ENCODE results near the gene FAM221B.

The FAM221B gene

GRCh38 chr9:35818341-35818740, 10.2 kb downstream of the FAM221B start:
- Histone ChIP-seq H3K9ac (ENCODE audit: low read depth, low read length) (no peak overlapping the region), H3K27me3 (ENCODE audit: control insufficient read depth, insufficient read depth, low read length) (no peaks in the 10 kb centered on the region), H3K36me3 (ENCODE audit: control insufficient read depth, insufficient read depth, low read length) (no peaks in the 10 kb centered on the region), H3K27ac (ENCODE audit: low read depth, low read length) (no peak overlapping the region), H3K4me1 (ENCODE audit: control insufficient read depth, insufficient read depth, low read length) (peaks cover 16% of the 10 kb centered on the region), H3K4me3 (ENCODE audit: low read depth, low read length) (no peak overlapping the region), H3K9me3 (ENCODE audit: control insufficient read depth, insufficient read depth, low read length) (no peaks in the 10 kb centered on the region)

DNA sequence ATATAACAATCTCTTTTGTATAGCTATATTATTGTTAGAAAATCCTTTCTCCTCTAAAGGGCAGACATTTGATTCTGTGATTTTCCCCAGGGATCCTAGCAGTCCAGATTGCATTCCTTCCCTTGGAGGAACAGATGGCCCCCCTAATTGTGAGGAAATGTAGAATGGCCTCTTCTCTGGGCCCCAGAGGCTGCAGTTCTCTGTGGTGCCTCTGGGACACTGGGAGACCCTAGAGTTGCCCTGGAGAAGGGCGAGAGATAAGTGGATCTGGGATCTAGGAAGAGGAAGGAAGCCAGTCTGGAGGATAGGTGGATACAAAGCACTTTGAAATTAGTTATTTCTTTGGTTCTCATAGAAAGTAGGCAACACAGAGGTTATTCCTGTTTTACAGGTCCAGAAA, 11.8 kb downstream of the FAM221B start:
- no peaks in the 10 kb centered on the region for H3K36me3 ChIP-seq (ENCODE audit: control insufficient read depth, insufficient read depth, low read length)
- H3K9me3 ChIP-seq (ENCODE audit: control insufficient read depth, insufficient read depth, low read length), result no peaks in the 10 kb centered on the region
- peaks cover 8% of the 10 kb centered on the region for H3K4me1 ChIP-seq (ENCODE audit: control insufficient read depth, insufficient read depth, low read length)

DNA sequence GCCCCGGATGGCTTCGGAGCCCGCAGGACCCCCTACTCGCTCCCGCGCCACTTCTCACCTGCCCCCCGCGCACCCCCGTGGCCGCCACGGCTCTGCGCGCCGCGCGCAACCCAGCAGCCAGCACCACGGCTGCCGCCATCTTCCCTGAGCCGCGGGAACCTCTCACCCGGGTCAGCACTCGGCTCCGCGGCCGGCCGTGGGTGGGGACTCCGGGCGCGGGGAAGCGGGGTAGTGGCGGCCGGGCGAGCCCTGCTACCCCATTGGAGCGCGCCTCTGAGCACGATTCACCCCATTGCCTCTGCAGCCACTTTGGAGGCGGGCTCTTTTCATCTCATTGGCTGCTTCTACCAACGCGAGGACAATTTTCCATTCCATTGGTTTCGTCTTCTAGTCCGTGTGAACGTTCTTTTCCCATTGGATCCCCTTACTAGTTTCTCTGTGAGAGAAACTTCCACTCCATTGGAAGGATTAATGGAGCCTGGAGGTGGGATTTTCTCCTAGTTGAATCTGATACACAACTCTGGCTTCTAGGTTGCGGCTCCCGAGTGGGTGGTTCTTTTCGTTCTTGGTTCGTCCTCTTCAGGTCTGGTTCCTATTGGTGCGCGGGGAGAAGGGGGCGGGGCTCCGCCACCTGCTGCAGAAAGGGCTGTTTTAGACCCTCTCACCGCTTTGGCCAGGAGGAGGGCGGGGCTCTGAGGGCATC, 13.5 kb downstream of the FAM221B start, which contains the start of gene HINT2:
HINT2 (minus strand) TSS at position 202 of the 703 bp plus-strand sequence; CDS start at position 139, 63 bp downstream.
- Histone ChIP-seq H3K36me3 (ENCODE audit: control insufficient read depth, insufficient read depth, low read length) (no peaks in the 10 kb centered on the region), H3K9ac (ENCODE audit: low read depth, low read length) (peak within 1 kb of the TSS; percentile 74), H3K4me1 (ENCODE audit: control insufficient read depth, insufficient read depth, low read length) (peaks cover 8% of the 10 kb centered on the region), H3K27ac (ENCODE audit: low read depth, low read length) (peak within 1 kb of the TSS; percentile 93), H3K4me3 (ENCODE audit: low read depth, low read length) (peak within 1 kb of the TSS; percentile 78), H3K9me3 (ENCODE audit: control insufficient read depth, insufficient read depth, low read length) (no peaks in the 10 kb centered on the region), H3K27me3 (ENCODE audit: control insufficient read depth, insufficient read depth, low read length) (no peaks in the 10 kb centered on the region)

More for the DNA sequence above, 11.8 kb downstream of the FAM221B start:
- H3K27me3 ChIP-seq (ENCODE audit: control insufficient read depth, insufficient read depth, low read length), result no peaks in the 10 kb centered on the region
- H3K4me3 ChIP-seq (ENCODE audit: low read depth, low read length), result no peak overlapping the region
- no peak overlapping the region for H3K9ac ChIP-seq (ENCODE audit: low read depth, low read length)
- no peak overlapping the region for H3K27ac ChIP-seq (ENCODE audit: low read depth, low read length)

GRCh38 chr9:35814106-35814840, 14.3 kb downstream of the FAM221B start:
- peak overlapping the region; percentile 78 for H3K4me3 ChIP-seq (ENCODE audit: low read depth, low read length)
- no peaks in the 10 kb centered on the region for H3K9me3 ChIP-seq (ENCODE audit: control insufficient read depth, insufficient read depth, low read length)
- peak overlapping the region; percentile 74 for H3K9ac ChIP-seq (ENCODE audit: low read depth, low read length)
- H3K27ac ChIP-seq (ENCODE audit: low read depth, low read length), result peak overlapping the region; percentile 93
- peaks cover 1% of the 10 kb centered on the region; the same call in 1 of the 2 replicates for H3K36me3 ChIP-seq (ENCODE audit: control insufficient read depth, insufficient read depth, low read length)
- H3K4me1 ChIP-seq (ENCODE audit: control insufficient read depth, insufficient read depth, low read length), result peaks cover 8% of the 10 kb centered on the region
- no peaks in the 10 kb centered on the region for H3K27me3 ChIP-seq (ENCODE audit: control insufficient read depth, insufficient read depth, low read length)

GRCh38 chr9:35813434-35814105, 15.0 kb downstream of the FAM221B start:
- Histone ChIP-seq H3K27ac (ENCODE audit: low read depth, low read length) (peak overlapping the region; percentile 93), H3K36me3 (ENCODE audit: control insufficient read depth, insufficient read depth, low read length) (peaks cover 7% of the 10 kb centered on the region; the same call in 1 of the 2 replicates), H3K9ac (ENCODE audit: low read depth, low read length) (no peak overlapping the region), H3K9me3 (ENCODE audit: control insufficient read depth, insufficient read depth, low read length) (no peaks in the 10 kb centered on the region), H3K4me1 (ENCODE audit: control insufficient read depth, insufficient read depth, low read length) (peaks cover 8% of the 10 kb centered on the region), H3K27me3 (ENCODE audit: control insufficient read depth, insufficient read depth, low read length) (no peaks in the 10 kb centered on the region), H3K4me3 (ENCODE audit: low read depth, low read length) (peak overlapping the region; percentile 78)

GRCh38 chr9:35812025-35812602, 16.4 kb downstream of the FAM221B start, which contains the start of gene SPAG8:
Gene SPAG8 (minus strand): TSS chr9:35812262. CDS start chr9:35812147, 115 bp downstream.
- H3K4me3 ChIP-seq (ENCODE audit: low read depth, low read length), result peak within 1 kb of the TSS; percentile 60
- no peak within 1 kb of the TSS for H3K27ac ChIP-seq (ENCODE audit: low read depth, low read length)
- peaks cover 14% of the 10 kb centered on the region; the same call in 1 of the 2 replicates for H3K36me3 ChIP-seq (ENCODE audit: control insufficient read depth, insufficient read depth, low read length)
- H3K9ac ChIP-seq (ENCODE audit: low read depth, low read length), result no peak within 1 kb of the TSS
- no peaks in the 10 kb centered on the region for H3K9me3 ChIP-seq (ENCODE audit: control insufficient read depth, insufficient read depth, low read length)
- peaks cover 8% of the 10 kb centered on the region for H3K4me1 ChIP-seq (ENCODE audit: control insufficient read depth, insufficient read depth, low read length)
- no peaks in the 10 kb centered on the region for H3K27me3 ChIP-seq (ENCODE audit: control insufficient read depth, insufficient read depth, low read length)

GRCh38 chr9:35811381-35812024, 17.0 kb downstream of the FAM221B start:
- H3K4me1 ChIP-seq (ENCODE audit: control insufficient read depth, insufficient read depth, low read length), result peaks cover 8% of the 10 kb centered on the region
- no peak overlapping the region for H3K27ac ChIP-seq (ENCODE audit: low read depth, low read length)
- no peaks in the 10 kb centered on the region for H3K9me3 ChIP-seq (ENCODE audit: control insufficient read depth, insufficient read depth, low read length)
- H3K36me3 ChIP-seq (ENCODE audit: control insufficient read depth, insufficient read depth, low read length), result peaks cover 17% of the 10 kb centered on the region; the same call in 1 of the 2 replicates
- no peaks in the 10 kb centered on the region for H3K27me3 ChIP-seq (ENCODE audit: control insufficient read depth, insufficient read depth, low read length)
- H3K4me3 ChIP-seq (ENCODE audit: low read depth, low read length), result peak overlapping the region; percentile 60
- H3K9ac ChIP-seq (ENCODE audit: low read depth, low read length), result no peak overlapping the region

DNA sequence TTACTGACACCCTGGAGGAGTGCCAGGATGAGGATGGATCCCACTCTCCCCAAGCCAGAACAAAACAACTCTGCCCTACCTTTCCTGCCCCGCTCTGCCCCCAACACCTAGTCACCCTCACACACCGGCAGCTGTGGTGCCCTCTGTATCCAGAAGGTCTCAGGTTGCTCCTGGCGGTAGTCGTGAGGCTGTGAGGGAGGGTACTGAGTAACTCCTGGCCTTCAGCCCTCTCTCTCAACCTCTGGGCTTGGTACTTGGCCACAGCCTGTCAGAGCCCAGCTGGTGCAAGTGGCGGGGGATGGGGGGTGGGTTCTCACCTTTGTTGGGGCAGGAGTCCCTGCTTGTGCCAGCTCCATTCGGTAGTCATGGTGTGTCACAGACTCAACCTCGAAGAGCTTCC, 18.4 kb downstream of the FAM221B start:
- H3K4me3 ChIP-seq (ENCODE audit: low read depth, low read length), result no peak overlapping the region
- peaks cover 31% of the 10 kb centered on the region for H3K36me3 ChIP-seq (ENCODE audit: control insufficient read depth, insufficient read depth, low read length)
- no peak overlapping the region for H3K9ac ChIP-seq (ENCODE audit: low read depth, low read length)
- no peaks in the 10 kb centered on the region for H3K9me3 ChIP-seq (ENCODE audit: control insufficient read depth, insufficient read depth, low read length)
- no peak overlapping the region for H3K27ac ChIP-seq (ENCODE audit: low read depth, low read length)
- no peaks in the 10 kb centered on the region for H3K27me3 ChIP-seq (ENCODE audit: control insufficient read depth, insufficient read depth, low read length)
- peaks cover 8% of the 10 kb centered on the region for H3K4me1 ChIP-seq (ENCODE audit: control insufficient read depth, insufficient read depth, low read length)

DNA sequence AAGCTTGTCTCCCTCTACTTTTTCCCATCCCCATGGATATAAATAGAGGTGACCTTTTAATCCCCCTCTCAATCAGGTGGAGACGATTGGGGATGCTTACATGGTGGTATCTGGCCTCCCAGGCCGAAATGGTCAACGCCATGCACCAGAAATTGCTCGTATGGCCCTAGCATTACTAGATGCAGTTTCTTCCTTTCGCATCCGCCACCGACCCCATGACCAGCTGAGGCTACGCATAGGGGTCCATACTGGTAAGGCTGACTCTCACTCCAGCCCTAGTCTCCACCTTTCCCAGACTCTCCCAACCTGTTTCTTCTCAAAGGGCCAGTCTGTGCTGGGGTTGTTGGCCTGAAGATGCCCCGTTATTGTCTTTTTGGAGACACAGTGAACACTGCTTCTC, 20.1 kb downstream of the FAM221B start:
- no peaks in the 10 kb centered on the region for H3K9me3 ChIP-seq (ENCODE audit: control insufficient read depth, insufficient read depth, low read length)
- H3K27me3 ChIP-seq (ENCODE audit: control insufficient read depth, insufficient read depth, low read length), result no peaks in the 10 kb centered on the region
- no peak overlapping the region for H3K4me3 ChIP-seq (ENCODE audit: low read depth, low read length)
- H3K9ac ChIP-seq (ENCODE audit: low read depth, low read length), result no peak overlapping the region
- no peaks in the 10 kb centered on the region for H3K4me1 ChIP-seq (ENCODE audit: control insufficient read depth, insufficient read depth, low read length)
- no peak overlapping the region for H3K27ac ChIP-seq (ENCODE audit: low read depth, low read length)
- peaks cover 31% of the 10 kb centered on the region for H3K36me3 ChIP-seq (ENCODE audit: control insufficient read depth, insufficient read depth, low read length)

DNA sequence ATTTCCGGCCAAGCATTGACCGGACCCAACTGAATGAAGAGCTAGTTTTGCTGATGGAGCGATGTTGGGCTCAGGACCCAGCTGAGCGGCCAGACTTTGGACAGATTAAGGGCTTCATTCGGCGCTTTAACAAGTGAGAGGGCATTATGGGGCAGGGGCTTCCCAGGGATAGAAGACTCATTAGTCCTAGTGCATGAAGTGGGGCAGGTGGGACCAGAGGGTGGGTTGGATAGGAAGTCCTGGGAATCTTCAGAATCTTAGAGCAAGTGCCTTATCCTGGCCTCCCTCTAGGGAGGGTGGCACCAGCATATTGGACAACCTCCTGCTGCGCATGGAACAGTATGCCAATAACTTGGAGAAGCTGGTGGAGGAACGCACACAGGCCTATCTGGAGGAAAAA, 22.4 kb downstream of the FAM221B start:
- Histone ChIP-seq H3K36me3 (ENCODE audit: control insufficient read depth, insufficient read depth, low read length) (peaks cover 41% of the 10 kb centered on the region), H3K27ac (ENCODE audit: low read depth, low read length) (no peak overlapping the region), H3K9me3 (ENCODE audit: control insufficient read depth, insufficient read depth, low read length) (no peaks in the 10 kb centered on the region), H3K4me3 (ENCODE audit: low read depth, low read length) (no peak overlapping the region), H3K4me1 (ENCODE audit: control insufficient read depth, insufficient read depth, low read length) (no peaks in the 10 kb centered on the region), H3K27me3 (ENCODE audit: control insufficient read depth, insufficient read depth, low read length) (no peaks in the 10 kb centered on the region), H3K9ac (ENCODE audit: low read depth, low read length) (no peak overlapping the region)

Data from HUES48 (cell line).